Duodenal mucosa (tissue), 2 donors: Measurements from ENCODE around the gene MEIS1.

ENCODE experiments used
- H3K27ac ChIP-seq: one replicate; pipeline ENCODE4 v1.7.0; 2013; ENCODE audit warnings: low read depth, low read length
- H3K27me3 ChIP-seq, 2 donors: one replicate each; pipeline ENCODE4 v1.7.0; 2013; ENCODE audit warnings: low read length in 2 of 2, control low read depth in 1 of 2; ENCODE audit not compliant: insufficient read depth in 2 of 2, control insufficient read depth in 1 of 2
- H3K36me3 ChIP-seq, 2 donors: one replicate each; pipeline ENCODE4 v1.7.0; 2013; ENCODE audit warnings: low read length in 2 of 2, control low read depth in 1 of 2; ENCODE audit not compliant: insufficient read depth in 2 of 2, control insufficient read depth in 1 of 2
- H3K4me1 ChIP-seq, 2 donors: one replicate each; pipeline ENCODE4 v1.7.0; 2013; ENCODE audit warnings: low read length in 2 of 2, control low read depth in 1 of 2; ENCODE audit not compliant: insufficient read depth in 2 of 2, control insufficient read depth in 1 of 2
- H3K4me3 ChIP-seq, 2 donors: one replicate each; pipeline ENCODE4 v1.7.0; 2013; ENCODE audit warnings: low read length in 2 of 2, low read depth in 1 of 2
- H3K9ac ChIP-seq, 2 donors: one replicate each; pipeline ENCODE4 v1.7.0; 2013; ENCODE audit warnings: low read length in 2 of 2, low read depth in 1 of 2
- H3K9me3 ChIP-seq, 2 donors: one replicate each; pipeline ENCODE4 v1.7.0; 2013; ENCODE audit warnings: low read length in 2 of 2, control low read depth in 1 of 2; ENCODE audit not compliant: control insufficient read depth in 1 of 2

The MEIS1 gene

DNA sequence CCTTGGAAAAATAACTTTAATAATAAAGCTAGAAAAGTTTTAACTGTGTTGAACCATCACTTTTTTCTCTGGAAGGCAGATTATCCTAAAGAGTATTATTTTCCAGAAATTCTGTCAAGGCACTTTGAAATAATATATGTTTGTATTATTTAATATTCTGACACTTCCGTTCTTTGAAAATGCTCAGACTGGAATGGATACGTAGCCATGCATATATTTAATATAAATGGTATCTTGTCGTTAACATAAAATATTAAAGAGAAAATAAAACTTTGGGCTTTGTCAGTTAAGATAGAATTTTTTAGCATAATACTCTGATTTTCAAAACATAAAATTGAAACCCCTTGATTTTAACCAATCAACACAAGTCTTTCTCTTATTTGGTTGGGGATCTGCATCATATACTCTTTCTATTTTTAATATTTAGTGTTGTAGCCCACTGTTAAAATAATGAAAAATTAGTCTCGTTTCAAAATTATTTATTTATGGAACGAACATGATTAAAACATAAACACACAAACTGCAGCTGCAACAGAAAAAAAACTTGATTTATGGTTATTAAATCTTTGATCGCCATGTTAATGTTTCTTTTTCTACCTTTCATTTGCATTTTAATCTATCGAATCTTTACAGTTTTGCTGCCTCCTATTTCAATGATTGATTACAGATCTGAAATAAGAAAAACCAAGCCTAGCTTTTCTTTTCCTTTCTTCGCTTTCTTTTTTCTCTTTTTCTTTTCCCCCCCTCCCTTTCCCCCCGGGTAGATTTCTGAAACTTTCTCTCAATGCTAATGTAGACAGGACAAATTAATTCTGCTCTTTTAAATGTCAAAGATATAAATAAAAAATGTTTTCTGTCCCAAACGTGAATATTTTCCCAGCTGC, 145.5 kb downstream of the MEIS1 start:
- Histone ChIP-seq H3K9me3 (no peaks in the 10 kb centered on the region), H3K36me3 (no peaks in the 10 kb centered on the region), H3K27me3 (peaks cover 71 to 74% of the 10 kb centered on the region in 2 donors), H3K4me1 (peaks cover 6 to 8% of the 10 kb centered on the region in 2 donors), H3K4me3 (no peak overlapping the region), H3K9ac (no peak overlapping the region), H3K27ac (no peak overlapping the region)

DNA sequence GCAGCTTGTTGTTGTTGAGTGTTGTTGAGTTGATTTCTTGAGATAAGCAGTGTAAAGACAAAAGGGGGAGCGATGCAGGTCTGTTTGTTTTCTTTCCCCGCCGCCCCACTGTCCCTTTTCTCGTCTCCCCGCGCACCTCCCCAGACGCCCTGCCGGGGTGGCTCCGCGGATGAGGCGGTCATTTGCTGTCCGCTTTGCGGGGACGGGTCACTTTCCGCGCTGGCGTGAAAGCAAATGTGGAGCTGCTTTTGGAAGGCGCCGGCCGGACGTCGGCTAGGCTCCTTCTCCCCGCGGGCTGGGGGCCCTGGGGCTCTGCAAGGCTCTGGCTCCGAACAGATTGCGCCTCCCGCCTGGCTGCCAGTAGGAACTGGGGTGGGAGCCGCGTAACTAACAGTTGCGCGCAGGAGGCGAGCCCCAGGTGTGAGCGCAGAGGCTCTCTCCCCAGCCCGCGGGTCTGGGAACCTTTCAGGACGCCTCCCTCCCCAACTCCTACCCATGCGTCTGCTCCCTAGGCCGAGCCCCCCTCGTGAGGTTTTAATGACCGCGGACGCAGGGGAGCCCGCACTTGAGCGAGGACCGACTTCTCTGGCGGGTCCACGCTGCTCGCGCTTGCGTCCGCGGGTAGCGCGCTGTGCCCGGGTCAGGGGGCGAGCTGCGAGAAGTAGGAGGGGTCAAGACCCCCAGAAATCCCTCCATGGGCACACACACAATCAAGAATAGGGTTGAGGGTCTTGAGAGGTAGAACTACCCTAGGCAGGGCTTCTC, 146.6 kb downstream of the MEIS1 start:
- Histone ChIP-seq H3K27ac (peak overlapping the region; percentile 64), H3K9ac (peak overlapping the region in 1 of 2 donors; percentile 35), H3K9me3 (no peaks in the 10 kb centered on the region), H3K4me1 (peaks cover 4 to 8% of the 10 kb centered on the region in 2 donors), H3K36me3 (no peaks in the 10 kb centered on the region), H3K27me3 (peaks cover 61 to 68% of the 10 kb centered on the region in 2 donors), H3K4me3 (peak overlapping the region in 1 of 2 donors; percentile 11)

DNA sequence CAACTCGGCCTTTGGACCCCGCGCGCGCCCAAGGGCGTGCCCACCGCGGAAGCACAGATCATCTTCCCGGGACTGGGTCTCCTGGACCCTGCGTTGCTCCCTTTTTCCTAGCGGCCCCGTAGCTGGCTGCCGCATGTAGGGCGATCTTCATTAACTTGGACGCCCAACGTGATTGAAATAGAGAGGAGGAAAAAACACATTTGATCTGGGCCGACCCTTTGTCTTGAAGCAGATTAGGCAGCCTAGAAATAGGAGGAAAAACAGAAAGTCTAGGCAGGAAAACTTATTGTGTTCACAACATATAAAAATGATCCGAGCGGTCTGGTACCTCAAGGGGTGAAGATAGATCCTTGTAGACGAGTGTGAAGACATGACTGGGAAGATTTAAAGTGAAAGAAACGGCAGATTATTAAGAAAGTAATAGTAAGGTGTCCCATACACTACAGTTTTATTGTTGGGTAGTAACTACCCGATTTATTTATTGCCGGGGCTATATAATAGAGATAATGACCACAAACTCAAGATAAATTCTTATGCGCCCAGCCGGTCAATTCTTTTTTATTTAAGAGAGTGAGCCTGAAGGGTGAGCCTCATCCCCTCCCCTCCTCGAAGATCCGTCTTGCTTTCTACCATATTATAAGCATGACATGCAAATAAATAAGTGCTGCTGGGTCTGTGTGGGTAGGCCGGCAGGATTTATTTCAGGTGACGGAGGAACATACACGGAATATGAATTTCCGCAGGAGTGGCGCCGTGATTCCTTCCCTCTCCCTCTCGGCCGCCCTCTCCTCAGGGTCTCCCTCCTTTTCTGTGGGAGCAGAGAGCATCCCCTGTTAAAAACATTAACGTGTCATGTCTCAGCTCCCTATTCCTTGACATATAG, 147.4 kb downstream of the MEIS1 start:
- Histone ChIP-seq H3K4me3 (peak overlapping the region in 1 of 2 donors; percentile 11), H3K27me3 (peaks cover 53 to 64% of the 10 kb centered on the region in 2 donors), H3K4me1 (peaks cover 3 to 4% of the 10 kb centered on the region in 2 donors), H3K27ac (peak overlapping the region; percentile 64), H3K9me3 (no peaks in the 10 kb centered on the region), H3K9ac (peak overlapping the region in 1 of 2 donors; percentile 35), H3K36me3 (no peaks in the 10 kb centered on the region)

DNA sequence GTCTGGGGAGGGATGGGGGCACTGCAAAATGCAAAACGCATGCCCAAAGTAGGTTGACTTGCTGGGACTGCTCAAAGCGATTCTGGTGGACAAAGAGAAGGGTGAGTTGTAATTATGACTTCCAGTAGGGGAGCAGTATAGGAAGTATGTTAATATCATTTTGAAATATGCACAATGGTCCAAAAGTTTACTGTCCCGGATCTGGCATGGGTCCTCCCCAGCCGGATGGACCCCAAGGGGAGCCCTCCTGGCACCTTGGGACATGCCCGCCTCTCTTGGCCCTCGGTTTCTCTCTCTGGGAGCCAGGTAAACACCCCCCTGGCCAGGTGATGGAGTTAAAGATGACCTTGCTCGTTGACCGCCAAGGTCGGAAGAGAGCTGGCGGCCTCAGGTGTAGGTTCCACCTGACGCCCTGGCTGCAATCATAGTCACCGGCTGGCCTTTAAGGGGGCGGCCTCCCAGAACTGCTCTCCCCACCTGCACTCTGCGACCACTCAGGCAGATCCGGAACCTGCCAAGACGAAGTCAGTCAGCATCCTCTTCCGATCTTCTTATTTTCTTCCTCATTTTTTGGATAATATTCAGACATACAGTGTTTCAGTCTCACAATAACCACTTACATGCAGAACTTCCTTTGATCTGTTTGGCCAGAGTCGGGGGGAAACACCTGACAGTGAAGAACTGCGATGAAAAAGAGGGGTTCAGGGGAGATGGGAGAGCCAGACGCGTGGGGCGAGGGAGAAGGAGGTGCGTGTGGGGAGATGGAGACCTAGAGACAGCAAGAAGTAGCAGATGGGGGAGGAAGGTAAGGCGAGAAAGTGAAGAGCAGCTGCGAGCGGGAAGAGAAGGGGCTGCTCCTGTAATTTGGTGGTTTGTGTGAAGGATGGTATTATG, 148.3 kb downstream of the MEIS1 start:
- peaks cover 0 to 4% of the 10 kb centered on the region in 2 donors for H3K4me1 ChIP-seq
- no peak overlapping the region for H3K9ac ChIP-seq
- no peaks in the 10 kb centered on the region for H3K9me3 ChIP-seq
- no peak overlapping the region for H3K4me3 ChIP-seq
- peaks cover 44 to 55% of the 10 kb centered on the region in 2 donors for H3K27me3 ChIP-seq
- no peaks in the 10 kb centered on the region for H3K36me3 ChIP-seq
- H3K27ac ChIP-seq, result no peak overlapping the region

DNA sequence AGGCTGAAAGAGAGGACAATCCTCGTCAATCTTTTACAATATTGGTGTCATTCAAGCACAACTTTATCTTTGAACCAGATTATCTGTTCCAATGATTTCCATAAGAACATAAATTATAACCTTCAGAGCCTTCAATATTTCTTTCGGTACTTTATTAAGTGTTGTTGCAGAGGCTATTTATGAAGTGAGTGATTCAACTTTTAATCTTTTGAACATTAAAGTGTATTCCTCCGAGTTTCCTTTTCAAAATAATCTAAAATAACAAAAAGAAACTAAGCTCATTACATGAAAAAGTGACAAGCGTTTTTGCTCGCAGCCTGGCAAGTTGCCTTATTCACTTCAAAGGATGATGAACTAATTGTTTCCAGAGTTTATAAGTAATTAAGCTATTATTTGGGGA, 149.0 kb downstream of the MEIS1 start:
- no peak overlapping the region for H3K27ac ChIP-seq
- peaks cover 38 to 49% of the 10 kb centered on the region in 2 donors for H3K27me3 ChIP-seq
- H3K4me3 ChIP-seq, result no peak overlapping the region
- H3K9me3 ChIP-seq, result no peaks in the 10 kb centered on the region
- peaks cover 0 to 4% of the 10 kb centered on the region in 2 donors for H3K4me1 ChIP-seq
- no peak overlapping the region for H3K9ac ChIP-seq
- H3K36me3 ChIP-seq, result no peaks in the 10 kb centered on the region

DNA sequence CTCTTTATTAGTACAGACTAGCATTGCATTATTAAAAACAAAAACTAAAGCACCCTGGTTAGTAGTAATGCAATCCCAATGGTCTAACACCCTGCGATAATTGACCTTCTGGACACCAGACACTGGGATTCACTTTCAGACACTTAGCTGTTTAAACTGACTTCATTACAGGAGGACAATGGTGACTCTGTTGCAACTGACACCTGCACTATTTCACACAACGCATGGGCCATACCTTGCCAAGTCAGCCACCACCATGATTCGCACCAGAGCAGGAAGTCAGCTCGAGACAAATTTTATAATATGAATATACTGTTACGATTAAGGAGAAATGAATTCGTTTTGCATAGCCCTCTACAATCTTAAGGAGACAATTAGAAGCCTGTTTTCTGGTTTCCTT, 150.7 kb downstream of the MEIS1 start:
- Histone ChIP-seq H3K36me3 (no peaks in the 10 kb centered on the region), H3K27ac (no peak overlapping the region), H3K27me3 (peaks cover 26 to 38% of the 10 kb centered on the region in 2 donors), H3K9me3 (no peaks in the 10 kb centered on the region), H3K9ac (no peak overlapping the region), H3K4me1 (peaks cover 0 to 4% of the 10 kb centered on the region in 2 donors), H3K4me3 (no peak overlapping the region)

DNA sequence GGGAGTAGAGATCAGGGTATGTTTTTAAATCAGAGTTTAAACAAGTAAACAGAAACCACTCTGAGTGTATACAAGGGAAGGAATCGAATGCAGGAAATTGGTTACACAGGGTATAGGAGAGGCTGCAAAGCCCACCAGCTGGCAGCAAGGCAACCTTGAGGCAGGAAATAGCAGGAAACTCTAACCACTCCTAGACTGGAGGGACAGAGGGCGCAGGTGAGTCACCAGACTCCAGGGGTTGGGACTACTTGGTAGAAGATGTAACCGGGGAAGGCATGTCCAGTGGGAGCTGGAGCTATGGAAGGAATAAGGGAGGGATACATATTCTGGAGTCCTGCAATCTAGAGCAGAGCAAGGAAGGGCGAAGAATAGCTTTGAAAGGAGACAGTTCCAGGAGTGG, 152.3 kb downstream of the MEIS1 start:
- Histone ChIP-seq H3K36me3 (no peaks in the 10 kb centered on the region), H3K27me3 (peaks cover 13 to 22% of the 10 kb centered on the region in 2 donors), H3K4me3 (no peak overlapping the region), H3K27ac (no peak overlapping the region), H3K4me1 (no peaks in the 10 kb centered on the region), H3K9ac (no peak overlapping the region), H3K9me3 (no peaks in the 10 kb centered on the region)

DNA sequence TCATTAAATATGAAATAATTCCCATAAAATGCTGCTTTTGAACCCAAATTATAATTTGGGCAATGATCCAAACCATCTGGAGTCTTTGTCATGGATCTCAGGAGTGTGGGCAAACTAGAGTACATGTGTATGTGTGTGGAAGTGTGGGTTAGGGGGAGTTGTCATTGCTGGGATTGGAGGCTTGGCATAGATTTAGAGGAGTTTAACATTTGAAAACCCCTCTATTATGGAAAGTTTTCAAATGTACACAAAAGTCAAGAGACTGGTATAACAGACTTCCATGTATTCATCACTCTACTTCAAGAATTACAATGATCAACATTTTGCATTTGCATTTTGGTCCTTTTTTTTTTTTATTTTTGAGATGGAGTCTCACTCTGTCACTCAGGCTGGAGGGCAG, 159.1 kb downstream of the MEIS1 start:
- H3K9me3 ChIP-seq, result no peaks in the 10 kb centered on the region
- no peak overlapping the region for H3K27ac ChIP-seq
- no peaks in the 10 kb centered on the region for H3K4me1 ChIP-seq

DNA sequence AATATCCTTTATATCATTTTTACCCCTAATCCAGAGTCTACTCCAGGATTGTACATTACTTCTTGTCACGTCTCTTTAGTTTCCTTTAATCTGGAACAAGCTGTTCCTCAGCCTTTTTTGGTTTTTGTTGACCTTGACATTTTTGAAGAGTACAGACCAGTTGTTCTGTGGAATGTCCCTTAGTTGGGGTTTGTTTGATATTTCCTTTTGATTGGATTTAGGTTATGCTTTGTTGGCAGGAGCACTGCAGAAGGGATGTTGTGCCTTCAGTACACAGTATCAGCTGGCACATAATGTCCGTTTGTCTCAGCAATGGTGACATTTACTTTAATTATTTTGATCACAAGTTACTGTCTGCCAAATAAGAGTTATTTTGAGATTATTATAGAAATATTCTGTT, 160.6 kb downstream of the MEIS1 start:
- Histone ChIP-seq H3K4me3 (no peak overlapping the region), H3K9me3 (no peaks in the 10 kb centered on the region), H3K9ac (no peak overlapping the region), H3K36me3 (no peaks in the 10 kb centered on the region), H3K27ac (no peak overlapping the region), H3K27me3 (peaks cover 0 to 3% of the 10 kb centered on the region in 2 donors), H3K4me1 (no peaks in the 10 kb centered on the region)

More for the DNA sequence above, 159.1 kb downstream of the MEIS1 start:
- no peak overlapping the region for H3K9ac ChIP-seq
- peaks cover 0 to 3% of the 10 kb centered on the region in 2 donors for H3K27me3 ChIP-seq
- no peaks in the 10 kb centered on the region for H3K36me3 ChIP-seq
- no peak overlapping the region for H3K4me3 ChIP-seq
